HepG2 (cell line): Measurements from ENCODE around the gene SLC25A23. TPM values are rescaled to one million over a fixed set of nuclear protein-coding genes. Genes with fewer than 3 reads are reported as not detected.

Experiments
- AGO1 ChIP-seq: fragments of 200-400 bp; formaldehyde crosslinking; IDR thresholded peaks from 2 replicates; pipeline ENCODE4 v1.6.1; 2017; ENCODE audit warnings: mild to moderate bottlenecking, low read depth, low read length, moderate library complexity; ENCODE audit not compliant: poor library complexity, severe bottlenecking
- ARNTL ChIP-seq: sonication (generic); formaldehyde crosslinking; IDR thresholded peaks from 2 replicates; pipeline ENCODE4 v1.4.0; 2020; ENCODE audit warnings: mild to moderate bottlenecking, missing genetic modification reagents
- CBX5 ChIP-seq: sonication (generic); formaldehyde crosslinking; IDR thresholded peaks from 2 replicates; pipeline ENCODE4 v1.4.0; 2020; ENCODE audit warnings: missing genetic modification reagents, borderline replicate concordance
- FOXC1 ChIP-seq: sonication (generic); formaldehyde crosslinking; IDR thresholded peaks from 2 replicates; pipeline ENCODE4 v1.8.0; 2022; ENCODE audit warnings: mild to moderate bottlenecking, missing genetic modification reagents, borderline replicate concordance
- KDM6A ChIP-seq: IDR thresholded peaks from 2 replicates; pipeline ENCODE4 v1.6.1; 2016; ENCODE audit warnings: low read depth
- MEF2D ChIP-seq: sonication (generic); formaldehyde crosslinking; IDR thresholded peaks from 2 replicates; pipeline ENCODE4 v1.5.1; 2020; ENCODE audit warnings: mild to moderate bottlenecking, missing genetic modification reagents
- PHF21A ChIP-seq: sonication (generic); formaldehyde crosslinking; IDR thresholded peaks from 2 replicates; pipeline ENCODE4 v1.5.0; 2020; ENCODE audit warnings: mild to moderate bottlenecking, missing genetic modification reagents
- PHF5A ChIP-seq: IDR thresholded peaks from one replicate; pipeline ENCODE4 v1.6.1; 2018; ENCODE audit warnings: low read depth, missing genetic modification reagents; ENCODE audit not compliant: unreplicated experiment
- POGZ ChIP-seq: sonication (generic); formaldehyde crosslinking; IDR thresholded peaks from 2 replicates; pipeline ENCODE4 v1.4.0; 2020; ENCODE audit warnings: mild to moderate bottlenecking, missing genetic modification reagents
- RBAK ChIP-seq: sonication (generic); formaldehyde crosslinking; IDR thresholded peaks from 2 replicates; pipeline ENCODE4 v1.5.1; 2020; ENCODE audit warnings: mild to moderate bottlenecking, missing genetic modification reagents
- RFXANK ChIP-seq: IDR thresholded peaks from 2 replicates; pipeline ENCODE4 v1.6.1; 2016
- SIX1 ChIP-seq: sonication (generic); formaldehyde crosslinking; IDR thresholded peaks from 2 replicates; pipeline ENCODE4 v1.4.0; 2020; ENCODE audit warnings: missing genetic modification reagents, borderline replicate concordance
- TCF7L2 ChIP-seq: IDR thresholded peaks from 2 replicates; pipeline ENCODE4 v1.6.1; 2011; ENCODE audit warnings: mild to moderate bottlenecking, low read depth, low read length, moderate library complexity
- ZFP90 ChIP-seq: sonication (generic); formaldehyde crosslinking; IDR thresholded peaks from 2 replicates; pipeline ENCODE4 v1.8.0; 2022; ENCODE audit warnings: missing genetic modification reagents, mild to moderate bottlenecking, inconsistent platforms, borderline replicate concordance
- ZNF256 ChIP-seq: sonication (generic); formaldehyde crosslinking; conservative IDR thresholded peaks from 2 replicates; pipeline ENCODE4 v1.4.0; 2020; ENCODE audit warnings: missing genetic modification reagents
- ZNF292 ChIP-seq: sonication (generic); formaldehyde crosslinking; IDR thresholded peaks from 2 replicates; pipeline ENCODE4 v1.8.1; 2022; ENCODE audit warnings: mild to moderate bottlenecking, low read depth, missing genetic modification reagents, borderline replicate concordance
- ZNF546 ChIP-seq: sonication (generic); formaldehyde crosslinking; conservative IDR thresholded peaks from 2 replicates; pipeline ENCODE4 v1.8.1; 2023; ENCODE audit warnings: mild to moderate bottlenecking, missing genetic modification reagents
- ZNF652 ChIP-seq: IDR thresholded peaks from 2 replicates; pipeline ENCODE4 v1.6.1; 2016; ENCODE audit warnings: low read depth, borderline replicate concordance
- polyA plus RNA-seq, 8 experiments: library from polyadenylated mRNA; depleted of rRNA in 3 of 8; stranded (reverse) in 7 of 8; unstranded in 1 of 8; fragments of >200 nt; fragmentation: Illumina TruSeq in 4 of 8; extraction: Trizol in 4 of 8; gene quantifications; 2 replicates each; pipeline versions ENCODE4 v1.2.1 to v1.2.3, GENCODE V29; 2011 to 2016; ENCODE audit warnings: low read depth in 4 of 8, missing spikeins in 1 of 8, mixed read lengths in 1 of 8; ENCODE audit not compliant: insufficient read depth in 1 of 8
- total RNA-seq, 5 experiments: library from RNA; depleted of rRNA; stranded (reverse); fragments of >200 nt; fragmentation: Illumina TruSeq; extraction: Trizol; gene quantifications; 2 replicates each; pipeline ENCODE4 v1.2.3, GENCODE V29; 2016; ENCODE audit warnings: low read depth in 1 of 5
- TF ChIP-seq, protein P1 (sequence below): sonication (generic); formaldehyde crosslinking; conservative IDR thresholded peaks from 2 replicates; pipeline ENCODE4 v1.4.0; 2020; ENCODE audit warnings: missing genetic modification reagents
- TF ChIP-seq, protein P2 (sequence below): sonication (generic); formaldehyde crosslinking; IDR thresholded peaks from 2 replicates; pipeline ENCODE4 v1.4.0; 2020; ENCODE audit warnings: mild to moderate bottlenecking, missing genetic modification reagents
- TF ChIP-seq, protein P3 (sequence below): sonication (generic); formaldehyde crosslinking; IDR thresholded peaks from 2 replicates; pipeline ENCODE4 v1.8.0; 2022; ENCODE audit warnings: low read depth, missing genetic modification reagents
- TF ChIP-seq, protein P4 (sequence below): sonication (generic); formaldehyde crosslinking; IDR thresholded peaks from 2 replicates; pipeline ENCODE4 v1.4.0; 2020; ENCODE audit warnings: missing genetic modification reagents

The SLC25A23 gene
- total and polyA plus RNA-seq, 2 of the 13 experiments (the other 11 are each of a cell fraction or from before 2014, with no cell fraction given) = 12.4 to 15.2 TPM

DNA sequence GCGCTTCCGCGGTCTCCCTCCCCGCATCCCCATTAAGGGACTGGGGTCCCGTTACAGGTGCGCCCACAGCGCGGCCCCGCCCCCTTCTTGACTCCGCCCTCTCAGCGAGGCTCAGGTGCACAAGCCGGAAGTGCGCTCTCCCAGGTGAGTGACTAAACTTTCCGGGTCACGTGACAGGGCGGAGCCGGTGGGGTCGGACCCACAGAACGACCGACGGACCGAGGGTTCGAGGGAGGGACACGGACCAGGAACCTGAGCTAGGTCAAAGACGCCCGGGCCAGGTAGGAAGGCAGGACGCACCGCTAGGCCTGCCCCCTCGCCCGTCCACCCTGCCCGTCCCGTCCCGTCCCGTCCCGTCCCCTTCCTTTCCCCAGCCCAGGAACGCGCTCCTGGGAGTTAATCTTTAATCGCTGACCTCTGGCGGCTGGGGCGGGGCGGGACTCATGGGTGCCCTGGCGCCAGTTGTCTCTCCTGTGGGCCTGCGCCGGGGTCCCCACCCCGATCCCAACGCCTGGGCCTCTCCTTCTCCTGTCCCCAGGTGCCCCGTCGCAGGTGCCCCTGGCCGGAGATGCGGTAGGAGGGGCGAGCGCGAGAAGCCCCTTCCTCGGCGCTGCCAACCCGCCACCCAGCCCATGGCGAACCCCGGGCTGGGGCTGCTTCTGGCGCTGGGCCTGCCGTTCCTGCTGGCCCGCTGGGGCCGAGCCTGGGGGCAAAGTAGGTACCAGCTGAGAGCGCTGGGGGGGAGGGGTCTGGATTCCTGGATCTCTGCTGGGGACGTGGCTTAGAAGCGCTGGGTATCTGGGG, 4.7 kb upstream of the SLC25A23 start, which contains the start of gene CRB3 (continued):
- no peak for TF ChIP-seq AGO1
- TF ChIP-seq CBX5 = no peak
- TF ChIP-seq, protein P1, sequence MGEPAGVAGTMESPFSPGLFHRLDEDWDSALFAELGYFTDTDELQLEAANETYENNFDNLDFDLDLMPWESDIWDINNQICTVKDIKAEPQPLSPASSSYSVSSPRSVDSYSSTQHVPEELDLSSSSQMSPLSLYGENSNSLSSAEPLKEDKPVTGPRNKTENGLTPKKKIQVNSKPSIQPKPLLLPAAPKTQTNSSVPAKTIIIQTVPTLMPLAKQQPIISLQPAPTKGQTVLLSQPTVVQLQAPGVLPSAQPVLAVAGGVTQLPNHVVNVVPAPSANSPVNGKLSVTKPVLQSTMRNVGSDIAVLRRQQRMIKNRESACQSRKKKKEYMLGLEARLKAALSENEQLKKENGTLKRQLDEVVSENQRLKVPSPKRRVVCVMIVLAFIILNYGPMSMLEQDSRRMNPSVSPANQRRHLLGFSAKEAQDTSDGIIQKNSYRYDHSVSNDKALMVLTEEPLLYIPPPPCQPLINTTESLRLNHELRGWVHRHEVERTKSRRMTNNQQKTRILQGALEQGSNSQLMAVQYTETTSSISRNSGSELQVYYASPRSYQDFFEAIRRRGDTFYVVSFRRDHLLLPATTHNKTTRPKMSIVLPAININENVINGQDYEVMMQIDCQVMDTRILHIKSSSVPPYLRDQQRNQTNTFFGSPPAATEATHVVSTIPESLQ (CRISPR knock-in tag) = no peak
- peak; percentile 41; the same call in 1 of the 2 replicates for TF ChIP-seq ZNF546 (CRISPR knock-in tag)
- TF ChIP-seq, protein P2, sequence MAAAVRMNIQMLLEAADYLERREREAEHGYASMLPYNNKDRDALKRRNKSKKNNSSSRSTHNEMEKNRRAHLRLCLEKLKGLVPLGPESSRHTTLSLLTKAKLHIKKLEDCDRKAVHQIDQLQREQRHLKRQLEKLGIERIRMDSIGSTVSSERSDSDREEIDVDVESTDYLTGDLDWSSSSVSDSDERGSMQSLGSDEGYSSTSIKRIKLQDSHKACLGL (CRISPR knock-in tag) = peak; percentile 33; the same call in 1 of the 2 replicates
- no peak for TF ChIP-seq PHF5A
- TF ChIP-seq, protein P3, sequence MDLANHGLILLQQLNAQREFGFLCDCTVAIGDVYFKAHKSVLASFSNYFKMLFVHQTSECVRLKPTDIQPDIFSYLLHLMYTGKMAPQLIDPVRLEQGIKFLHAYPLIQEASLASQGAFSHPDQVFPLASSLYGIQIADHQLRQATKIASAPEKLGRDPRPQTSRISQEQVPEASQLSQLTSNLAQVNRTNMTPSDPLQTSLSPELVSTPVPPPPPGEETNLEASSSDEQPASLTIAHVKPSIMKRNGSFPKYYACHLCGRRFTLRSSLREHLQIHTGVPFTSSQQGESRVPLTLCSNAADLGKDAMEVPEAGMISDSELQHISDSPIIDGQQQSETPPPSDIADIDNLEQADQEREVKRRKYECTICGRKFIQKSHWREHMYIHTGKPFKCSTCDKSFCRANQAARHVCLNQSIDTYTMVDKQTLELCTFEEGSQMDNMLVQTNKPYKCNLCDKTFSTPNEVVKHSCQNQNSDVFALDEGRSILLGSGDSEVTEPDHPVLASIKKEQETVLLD = no peak
- peak; percentile 91 for TF ChIP-seq PHF21A (CRISPR knock-in tag)
- no peak for TF ChIP-seq ZNF292 (CRISPR knock-in tag)
- TF ChIP-seq MEF2D (CRISPR knock-in tag) = no peak
- TF ChIP-seq, protein P4, sequence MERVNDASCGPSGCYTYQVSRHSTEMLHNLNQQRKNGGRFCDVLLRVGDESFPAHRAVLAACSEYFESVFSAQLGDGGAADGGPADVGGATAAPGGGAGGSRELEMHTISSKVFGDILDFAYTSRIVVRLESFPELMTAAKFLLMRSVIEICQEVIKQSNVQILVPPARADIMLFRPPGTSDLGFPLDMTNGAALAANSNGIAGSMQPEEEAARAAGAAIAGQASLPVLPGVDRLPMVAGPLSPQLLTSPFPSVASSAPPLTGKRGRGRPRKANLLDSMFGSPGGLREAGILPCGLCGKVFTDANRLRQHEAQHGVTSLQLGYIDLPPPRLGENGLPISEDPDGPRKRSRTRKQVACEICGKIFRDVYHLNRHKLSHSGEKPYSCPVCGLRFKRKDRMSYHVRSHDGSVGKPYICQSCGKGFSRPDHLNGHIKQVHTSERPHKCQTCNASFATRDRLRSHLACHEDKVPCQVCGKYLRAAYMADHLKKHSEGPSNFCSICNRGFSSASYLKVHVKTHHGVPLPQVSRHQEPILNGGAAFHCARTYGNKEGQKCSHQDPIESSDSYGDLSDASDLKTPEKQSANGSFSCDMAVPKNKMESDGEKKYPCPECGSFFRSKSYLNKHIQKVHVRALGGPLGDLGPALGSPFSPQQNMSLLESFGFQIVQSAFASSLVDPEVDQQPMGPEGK (CRISPR knock-in tag) = no peak; the same call in 1 of the 2 replicates
- TF ChIP-seq ZFP90 (CRISPR knock-in tag) = no peak
- TF ChIP-seq RFXANK (CRISPR knock-in tag) = no peak
- TF ChIP-seq RBAK (CRISPR knock-in tag) = no peak
- TF ChIP-seq FOXC1 (CRISPR knock-in tag) = peak; percentile 76; the same call in 1 of the 2 replicates
- TF ChIP-seq POGZ = no peak; the same call in 1 of the 2 replicates
- TF ChIP-seq TCF7L2 = no peak
- TF ChIP-seq ARNTL (CRISPR knock-in tag) = no peak
- TF ChIP-seq ZNF256 = no peak
- no peak for TF ChIP-seq ZNF652 (CRISPR knock-in tag)
- 0 out of 2 replicates have a peak, but pooled peaks have one; percentile 11 for TF ChIP-seq SIX1 (CRISPR knock-in tag)
- no peak for TF ChIP-seq KDM6A (CRISPR knock-in tag)
